ENCODE measurements around the gene EPYC.

Gene EPYC

GRCh38 chr12:90954428-90954827, 50.3 kb downstream of the EPYC start:
- DNase-seq: no peak

- DNase-seq: peak; percentile 19
Measured at GRCh38 chr12:90953956-90954421, 50.8 kb downstream of the EPYC start.

- DNase-seq: no peak
Measured at GRCh38 chr12:90951432-90952105, 53.2 kb downstream of the EPYC start.

GRCh38 chr12:90947869-90948268, 56.9 kb downstream of the EPYC start:
- DNase-seq: no peak

GRCh38 chr12:90945070-90945649, 59.6 kb downstream of the EPYC start:
- DNase-seq: no peak

- no peak for DNase-seq
Measured at GRCh38 chr12:90943255-90943654, 61.5 kb downstream of the EPYC start.

- DNase-seq: no peak
Measured at GRCh38 chr12:90940872-90941499, 63.8 kb downstream of the EPYC start.

- DNase-seq: no peak
Measured at GRCh38 chr12:90939382-90939781, 65.4 kb downstream of the EPYC start.

- no peak for DNase-seq
Measured at GRCh38 chr12:90938451-90938850, 66.3 kb downstream of the EPYC start.

GRCh38 chr12:90937651-90938050, 67.1 kb downstream of the EPYC start:
- DNase-seq: no peak

- no peak for DNase-seq
Measured at GRCh38 chr12:90936230-90937005, 68.4 kb downstream of the EPYC start.

GRCh38 chr12:90925562-90925961, 79.2 kb downstream of the EPYC start:
- DNase-seq: no peak

- no peak for DNase-seq
Measured at GRCh38 chr12:90924406-90924805, 80.4 kb downstream of the EPYC start.

GRCh38 chr12:90922145-90922627, 82.6 kb downstream of the EPYC start:
- no peak for DNase-seq

GRCh38 chr12:90921536-90921935, 83.2 kb downstream of the EPYC start:
- no peak for DNase-seq

GRCh38 chr12:90920222-90920621, 84.5 kb downstream of the EPYC start:
- DNase-seq: no peak

- no peak for DNase-seq
Measured at GRCh38 chr12:90917431-90917830, 87.3 kb downstream of the EPYC start.

- no peak for DNase-seq
Measured at GRCh38 chr12:90916516-90916915, 88.3 kb downstream of the EPYC start.

- no peak for DNase-seq
Measured at GRCh38 chr12:90915353-90915752, 89.4 kb downstream of the EPYC start.
